Measurements from ENCODE around the gene ALK.

- no peak for TF ChIP-seq TAF1 (IDR thresholded peaks at IDR 0.05; ENCODE audit: borderline replicate concordance, insufficient read depth, low read length)
- TF ChIP-seq POLR2AphosphoS5 (IDR thresholded peaks at IDR 0.05; ENCODE audit: low read depth, low read length) = no peak
- TF ChIP-seq, protein P1, sequence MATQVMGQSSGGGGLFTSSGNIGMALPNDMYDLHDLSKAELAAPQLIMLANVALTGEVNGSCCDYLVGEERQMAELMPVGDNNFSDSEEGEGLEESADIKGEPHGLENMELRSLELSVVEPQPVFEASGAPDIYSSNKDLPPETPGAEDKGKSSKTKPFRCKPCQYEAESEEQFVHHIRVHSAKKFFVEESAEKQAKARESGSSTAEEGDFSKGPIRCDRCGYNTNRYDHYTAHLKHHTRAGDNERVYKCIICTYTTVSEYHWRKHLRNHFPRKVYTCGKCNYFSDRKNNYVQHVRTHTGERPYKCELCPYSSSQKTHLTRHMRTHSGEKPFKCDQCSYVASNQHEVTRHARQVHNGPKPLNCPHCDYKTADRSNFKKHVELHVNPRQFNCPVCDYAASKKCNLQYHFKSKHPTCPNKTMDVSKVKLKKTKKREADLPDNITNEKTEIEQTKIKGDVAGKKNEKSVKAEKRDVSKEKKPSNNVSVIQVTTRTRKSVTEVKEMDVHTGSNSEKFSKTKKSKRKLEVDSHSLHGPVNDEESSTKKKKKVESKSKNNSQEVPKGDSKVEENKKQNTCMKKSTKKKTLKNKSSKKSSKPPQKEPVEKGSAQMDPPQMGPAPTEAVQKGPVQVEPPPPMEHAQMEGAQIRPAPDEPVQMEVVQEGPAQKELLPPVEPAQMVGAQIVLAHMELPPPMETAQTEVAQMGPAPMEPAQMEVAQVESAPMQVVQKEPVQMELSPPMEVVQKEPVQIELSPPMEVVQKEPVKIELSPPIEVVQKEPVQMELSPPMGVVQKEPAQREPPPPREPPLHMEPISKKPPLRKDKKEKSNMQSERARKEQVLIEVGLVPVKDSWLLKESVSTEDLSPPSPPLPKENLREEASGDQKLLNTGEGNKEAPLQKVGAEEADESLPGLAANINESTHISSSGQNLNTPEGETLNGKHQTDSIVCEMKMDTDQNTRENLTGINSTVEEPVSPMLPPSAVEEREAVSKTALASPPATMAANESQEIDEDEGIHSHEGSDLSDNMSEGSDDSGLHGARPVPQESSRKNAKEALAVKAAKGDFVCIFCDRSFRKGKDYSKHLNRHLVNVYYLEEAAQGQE (IDR thresholded peaks at IDR 0.05; ENCODE audit: insufficient read depth in 1 of 2, low read depth in 2 of 2, low read length in 2 of 2) = no peak
- TF ChIP-seq SIN3A (IDR thresholded peaks at IDR 0.05; ENCODE audit: borderline replicate concordance, insufficient read depth, low read length) = no peak
- TF ChIP-seq FOXP2 (optimal IDR thresholded peaks at IDR 0.05; ENCODE audit: borderline replicate concordance, extremely low read depth, extremely low read length, insufficient read depth) = no peak
Observed at GRCh38 chr2:29655391-29656086, 265.8 kb downstream of the ALK start.
